ENCODE measurements around the gene FRRS1L.
A peak's percentile ranks its signal among the peaks of the same experiment; 100 is the strongest.
"Not testable (repeated sequence)": the region's sequence is repeated elsewhere in the genome, so short reads cannot be mapped to it uniquely, and the experiment has no call there.

The FRRS1L gene

DNA sequence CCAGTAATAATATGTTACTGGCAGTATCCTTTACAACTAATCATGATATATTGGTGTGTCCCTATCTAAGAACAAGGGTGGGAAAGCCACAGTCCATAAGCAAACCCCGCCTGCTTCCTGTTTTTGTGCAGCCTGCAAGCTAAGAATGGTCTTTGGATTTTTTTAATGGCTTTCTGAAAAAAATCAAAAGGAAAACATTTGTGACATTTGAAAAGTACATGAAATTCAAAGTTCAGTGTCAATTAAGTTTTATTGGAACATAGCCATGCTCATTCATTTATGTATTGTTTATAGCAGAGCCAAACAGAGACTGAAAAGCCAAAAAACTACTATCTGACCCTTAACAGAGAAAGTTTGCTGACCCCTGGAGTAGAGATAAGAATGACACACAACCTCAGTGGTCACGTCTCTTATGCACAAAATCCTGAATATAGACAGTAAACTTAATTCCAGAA lies 34.5 kb downstream of the FRRS1L start:
- DNase-seq (ENCODE audit: low read depth in 2 of 2): no peak

DNA sequence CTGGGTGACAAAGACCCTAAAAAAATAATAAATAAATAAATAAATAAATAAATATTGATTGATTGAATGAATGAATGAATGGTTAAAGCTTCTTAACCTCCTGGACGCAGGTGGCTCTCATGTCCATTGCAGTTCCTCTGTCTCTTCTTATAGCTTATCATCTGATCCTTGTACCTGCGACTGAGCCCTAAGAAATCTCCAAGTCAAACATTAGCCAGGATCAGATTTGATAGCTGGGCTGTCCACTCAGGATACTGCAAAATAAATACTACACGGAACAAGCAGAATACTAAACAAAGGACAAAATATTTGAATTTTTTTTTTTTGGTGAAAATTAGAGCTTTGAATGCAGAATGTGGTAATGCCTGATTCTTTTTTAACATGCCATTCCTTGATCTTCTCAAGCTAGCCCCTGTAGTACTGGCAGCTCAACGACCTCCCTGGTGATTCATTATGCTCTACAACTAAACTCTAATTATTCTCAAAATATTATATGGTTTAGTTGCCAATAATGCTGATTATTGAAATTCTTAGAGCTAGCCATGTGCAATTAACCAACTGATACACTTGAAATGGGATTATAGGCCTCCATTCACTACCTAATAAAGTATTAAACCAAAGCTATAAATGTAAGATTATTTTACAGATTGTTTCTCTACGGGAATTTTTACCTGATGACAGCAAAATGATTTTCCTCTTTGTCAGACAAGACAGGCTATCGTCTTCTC lies 37.4 kb downstream of the FRRS1L start:
- DNase-seq (ENCODE audit: low read depth in 2 of 2): no peak

DNA sequence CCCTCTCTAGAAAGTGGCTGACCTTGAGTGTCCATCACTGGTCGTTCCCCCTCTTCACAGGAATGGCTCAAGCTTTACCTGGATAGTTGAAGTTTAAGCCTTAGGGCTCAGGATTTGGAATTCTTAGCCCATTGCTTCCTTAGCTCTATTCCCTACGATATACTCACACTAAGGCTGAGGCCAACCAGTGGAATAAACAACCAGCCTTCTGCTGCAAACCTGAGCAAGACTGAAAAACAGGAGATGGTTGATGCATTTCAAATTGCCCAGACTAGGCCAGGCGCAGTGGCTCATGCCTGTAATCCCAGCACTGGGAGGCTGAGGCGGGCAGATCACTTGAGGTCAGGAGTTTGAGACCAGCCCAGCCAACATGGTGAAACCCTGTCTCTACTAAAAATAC lies 40.4 kb downstream of the FRRS1L start:
- not testable (repeated sequence) for DNase-seq (ENCODE audit: low read depth in 2 of 2)

DNA sequence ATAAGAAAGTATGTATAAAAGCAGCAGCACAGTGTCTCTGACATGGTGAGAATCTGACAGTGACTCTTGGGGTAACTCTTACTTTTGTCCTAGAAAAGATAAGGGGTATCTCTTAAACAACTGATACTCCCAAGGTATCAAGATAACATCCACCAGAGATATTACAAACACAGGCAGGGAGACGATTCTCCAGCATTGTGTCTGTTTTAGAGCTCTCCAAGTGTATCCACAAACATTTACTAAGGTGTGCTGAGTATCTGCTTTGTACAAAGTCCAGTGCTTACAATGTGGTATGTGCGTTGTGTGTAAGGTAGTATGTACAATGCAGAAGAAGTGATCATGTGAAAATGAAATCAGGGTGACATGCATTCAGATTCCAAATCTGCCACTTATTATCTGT lies 42.9 kb downstream of the FRRS1L start:
- no peak for DNase-seq (ENCODE audit: low read depth in 2 of 2)

DNA sequence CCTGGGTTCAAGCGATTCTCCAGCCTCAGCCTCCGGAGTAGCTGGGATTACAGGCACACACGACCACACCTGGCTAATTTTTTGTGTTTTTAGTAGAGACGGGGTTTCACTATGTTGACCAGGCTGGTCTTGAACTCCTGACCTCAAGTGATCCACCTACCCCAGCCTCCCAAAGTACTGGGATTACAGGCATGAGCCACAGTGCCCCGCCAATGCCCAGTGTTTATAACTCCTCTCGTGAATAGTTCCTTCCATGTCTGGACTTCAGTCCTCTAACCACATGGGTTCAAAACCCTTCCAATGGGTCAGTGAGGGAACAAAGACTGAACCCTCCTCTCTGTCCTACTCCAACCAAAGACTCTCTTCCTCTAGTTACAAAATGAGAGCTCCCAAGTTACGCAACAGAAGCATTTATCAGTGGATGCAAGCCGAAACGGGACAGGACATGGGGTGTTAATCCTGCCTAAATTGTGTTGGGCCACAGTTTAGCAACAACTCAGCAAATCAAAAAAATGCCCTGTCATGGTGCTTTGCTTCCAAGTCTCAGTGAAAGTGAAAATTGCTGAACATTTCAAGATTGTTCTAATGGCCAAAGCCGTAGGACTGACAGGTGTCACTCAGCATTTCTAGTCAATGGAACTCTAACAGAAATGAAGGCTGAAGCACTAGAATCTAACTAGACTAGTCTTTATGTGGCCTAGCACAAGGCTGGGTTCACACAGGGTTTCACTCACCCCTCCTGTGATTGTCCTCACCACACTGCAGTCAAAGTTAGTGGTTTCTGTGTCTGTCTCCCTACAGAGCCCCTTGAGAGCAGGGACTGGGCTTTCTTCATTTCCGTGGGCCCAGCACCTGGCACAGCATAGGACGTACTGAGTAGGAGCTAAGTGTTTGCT lies 44.1 kb downstream of the FRRS1L start:
- no peak for DNase-seq (ENCODE audit: low read depth in 2 of 2)

DNA sequence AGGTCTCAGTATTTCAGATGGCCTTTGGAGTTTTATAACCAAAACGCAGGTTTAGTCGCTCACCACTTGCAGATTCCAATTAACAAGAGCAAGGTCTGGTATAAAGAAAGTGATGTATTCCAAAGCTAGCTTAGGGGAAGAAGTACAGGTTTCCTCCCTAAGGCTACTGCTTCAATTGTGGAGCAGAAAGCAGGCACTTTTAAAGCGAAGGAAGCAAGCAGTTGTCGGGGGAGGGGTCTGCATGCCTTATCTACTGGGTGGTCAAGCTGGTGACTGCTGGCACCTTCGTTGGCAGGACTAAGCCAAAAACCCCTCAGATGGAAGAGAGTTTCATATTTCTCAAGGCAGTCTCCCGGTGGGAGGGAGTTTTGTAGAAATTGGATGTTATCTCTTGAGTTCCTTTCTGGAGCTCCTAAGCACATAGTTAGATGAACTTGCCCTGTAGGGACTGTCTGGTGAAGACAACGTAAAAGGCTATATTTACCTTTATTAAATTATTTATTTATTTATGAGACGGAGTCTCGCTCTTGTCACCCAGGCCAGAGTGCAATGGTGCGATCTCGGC lies 45.7 kb downstream of the FRRS1L start:
- DNase-seq (ENCODE audit: low read depth in 2 of 2): no peak

DNA sequence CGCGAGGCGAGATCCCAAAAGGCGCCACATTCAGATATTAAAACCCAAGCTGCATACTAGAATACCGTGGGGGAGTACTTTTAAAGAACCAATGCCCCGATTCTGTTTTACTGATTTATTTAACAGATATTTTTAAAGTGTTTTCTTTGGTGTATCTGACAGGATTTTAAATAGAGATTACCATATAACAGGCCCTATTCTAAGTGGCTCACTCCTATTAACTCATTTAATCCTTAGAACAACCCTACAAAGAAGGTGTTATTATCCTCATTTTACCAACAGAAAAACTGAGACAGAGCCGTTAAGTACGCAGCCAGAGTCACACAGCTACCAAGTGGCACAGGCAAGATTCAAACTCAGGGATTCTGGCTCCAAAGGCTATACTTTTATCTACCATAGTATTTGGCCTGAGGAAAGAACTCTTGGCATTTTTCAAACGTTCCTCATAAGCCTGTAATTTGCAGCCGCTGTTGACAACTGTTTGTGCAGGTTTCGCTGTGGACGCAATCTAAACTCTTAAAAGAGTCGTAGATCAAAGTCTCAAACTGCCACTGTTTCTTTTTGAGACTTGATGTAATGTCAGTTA lies 46.8 kb downstream of the FRRS1L start:
- DNase-seq (ENCODE audit: low read depth in 2 of 2): no peak

DNA sequence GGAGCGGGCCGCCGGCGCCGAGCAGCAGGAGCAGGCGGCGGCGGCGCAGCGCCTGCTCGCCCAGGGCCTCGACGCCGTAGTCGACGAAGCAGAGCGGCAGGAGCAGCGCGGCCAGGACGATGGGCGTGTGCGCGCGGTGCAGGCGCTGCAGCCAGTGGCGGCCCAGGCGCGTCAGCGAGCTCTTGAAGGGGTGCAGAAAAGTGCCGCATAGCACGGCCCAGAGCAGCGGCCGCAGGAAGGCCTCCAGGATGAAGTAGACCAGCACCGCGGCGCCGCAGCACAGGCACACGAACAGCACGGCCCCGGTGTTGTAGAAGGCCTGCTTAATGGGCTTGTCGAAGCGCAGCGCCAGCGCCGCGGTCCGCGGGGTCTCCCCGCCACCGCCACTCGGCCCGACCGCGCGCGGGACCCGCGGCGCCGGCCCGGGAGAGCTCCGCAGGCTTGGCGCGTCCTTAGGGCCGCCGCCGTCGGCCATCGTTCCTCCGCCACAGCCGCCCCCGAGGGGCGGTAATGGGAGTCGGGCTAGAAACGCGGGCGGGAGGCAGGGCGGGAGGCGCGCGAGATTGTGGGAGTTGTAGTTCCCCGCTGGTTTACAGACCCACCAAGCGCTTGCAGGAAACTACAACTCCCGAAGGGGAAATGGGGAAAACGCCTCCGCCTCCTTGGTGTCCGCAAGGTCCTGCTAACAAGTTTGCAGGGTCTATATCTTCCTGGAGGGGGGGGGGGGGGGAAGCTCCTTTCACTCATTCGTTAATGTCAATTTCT lies 47.4 kb downstream of the FRRS1L start, which contains the start of gene TMEM245:
TMEM245 (minus strand) TSS at position 509 of the 765 bp plus-strand sequence; CDS start at position 475, 34 bp downstream.
- DNase-seq (ENCODE audit: low read depth in 2 of 2): peak; percentile 70 to 85

DNA sequence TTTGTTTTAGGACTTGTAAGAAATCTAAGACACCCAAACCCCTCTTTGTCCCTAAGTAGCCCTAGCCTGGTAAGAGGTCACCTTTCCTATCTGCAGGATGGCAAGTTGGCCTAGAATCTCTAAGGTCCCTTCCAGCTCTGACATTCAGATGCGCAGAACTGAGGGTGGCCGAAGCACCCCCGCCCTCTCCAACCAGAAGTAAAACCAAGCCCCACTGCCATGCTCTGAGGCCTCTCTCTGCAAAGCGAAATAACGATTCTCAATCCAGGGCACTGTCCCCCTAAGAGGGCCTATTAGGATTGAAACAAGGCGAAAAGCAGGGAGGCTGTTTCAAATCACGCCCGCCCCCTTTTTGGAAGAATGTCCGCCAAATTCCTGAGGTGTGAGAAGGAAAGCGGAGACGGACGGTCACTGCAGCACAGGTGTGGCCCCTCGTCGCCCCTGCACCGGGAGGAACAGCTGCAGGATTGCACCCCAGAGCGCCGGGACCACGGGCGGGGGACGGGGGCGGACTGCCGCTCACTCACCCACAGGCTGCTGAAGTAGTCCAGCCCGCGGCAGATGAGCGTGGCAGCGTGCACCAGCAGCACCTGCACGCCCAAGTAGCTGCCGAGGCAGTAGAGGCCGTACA lies 48.1 kb downstream of the FRRS1L start:
- DNase-seq (ENCODE audit: low read depth in 2 of 2): no peak

DNA sequence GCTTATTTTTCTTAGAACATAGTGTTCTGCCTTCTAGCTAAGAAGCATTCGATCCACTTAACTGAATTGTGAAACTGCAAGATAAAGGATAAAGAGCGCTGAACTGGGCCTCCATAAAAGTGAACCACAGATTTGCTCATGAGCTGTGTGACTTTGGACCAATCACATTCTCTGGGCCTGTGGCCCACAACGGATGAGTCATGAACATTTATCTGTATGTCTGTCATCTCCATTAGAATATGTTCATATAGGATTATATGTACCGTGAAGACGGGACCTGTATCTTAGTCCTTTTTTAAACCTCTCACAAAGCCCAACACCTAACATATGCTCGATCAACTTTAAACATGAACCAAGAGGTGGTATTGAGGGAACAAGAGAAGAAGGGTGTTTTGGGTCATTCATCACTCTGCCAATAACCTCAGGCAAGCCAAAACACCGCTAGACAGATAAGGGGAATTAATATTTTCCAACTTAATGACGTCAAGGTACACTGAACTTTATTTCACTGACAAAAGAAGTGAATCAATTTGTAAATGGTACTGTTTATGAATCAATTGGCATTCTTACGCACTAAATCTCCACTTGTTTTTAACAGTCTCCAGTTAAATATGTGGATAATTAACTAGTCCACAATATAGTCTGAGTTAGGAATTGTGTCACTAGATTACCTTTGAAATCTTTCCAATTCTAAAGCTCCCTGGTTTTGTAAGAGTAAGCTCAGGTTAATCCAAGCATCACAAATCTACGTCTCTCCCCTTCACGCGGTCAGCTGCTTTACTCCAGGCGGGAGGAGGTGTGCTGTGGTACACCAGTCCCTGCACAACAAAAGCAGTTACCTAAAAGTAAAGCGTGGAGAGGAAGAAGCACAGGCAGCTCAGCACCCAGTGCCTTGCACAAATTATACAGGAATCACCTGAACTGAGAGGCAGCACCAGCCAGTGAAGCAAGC lies 48.9 kb downstream of the FRRS1L start:
- DNase-seq (ENCODE audit: low read depth in 2 of 2): peak in 1 of 2 donors; percentile 6

DNA sequence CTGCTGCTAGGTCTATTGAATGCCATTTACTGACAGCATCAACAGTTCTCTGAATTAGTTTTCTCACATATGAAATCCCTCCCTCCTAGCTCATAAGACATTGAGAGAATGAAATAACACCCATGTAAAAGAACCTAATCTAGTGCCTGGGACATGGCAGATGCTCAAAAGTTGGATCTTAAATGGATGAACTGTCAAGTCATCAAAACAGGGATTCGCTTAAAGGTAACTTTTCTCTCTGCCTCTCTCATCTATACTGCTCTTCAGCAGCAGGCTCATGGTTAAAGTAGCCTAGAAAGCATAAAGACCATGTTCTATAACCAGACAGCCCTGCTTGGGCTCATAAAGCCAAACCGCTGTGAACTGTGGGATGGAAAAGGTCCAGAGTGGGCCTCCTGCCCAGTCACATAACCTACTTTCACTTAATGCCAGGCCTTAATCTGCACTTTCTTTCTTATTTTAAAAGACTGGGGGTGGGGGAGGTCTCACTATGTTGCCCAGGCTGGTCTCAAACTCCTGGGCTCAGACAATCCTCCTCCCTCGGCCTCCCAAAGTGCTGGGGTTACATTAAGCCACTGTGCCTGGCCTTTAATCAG lies 51.0 kb downstream of the FRRS1L start:
- no peak for DNase-seq (ENCODE audit: low read depth in 2 of 2)

DNA sequence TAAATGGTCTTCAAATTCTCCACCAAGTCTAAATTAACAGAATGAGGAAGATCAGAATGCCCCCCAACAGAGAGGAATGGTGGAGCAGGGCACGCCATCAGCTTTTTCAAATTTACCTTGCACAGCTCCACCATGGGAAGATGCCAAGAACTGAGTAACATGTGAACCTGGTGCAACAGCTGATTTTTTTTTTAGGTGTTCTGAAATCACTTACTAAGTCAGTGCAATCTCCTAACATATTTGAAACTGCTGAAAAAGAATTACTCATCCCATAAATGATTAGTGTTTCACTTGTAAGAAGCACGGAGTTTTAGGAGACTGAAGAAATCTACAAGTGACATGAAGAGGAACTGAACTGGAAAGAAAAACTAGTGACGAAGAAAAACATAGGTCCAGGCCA lies 52.4 kb downstream of the FRRS1L start:
- DNase-seq (ENCODE audit: low read depth in 2 of 2): no peak

DNA sequence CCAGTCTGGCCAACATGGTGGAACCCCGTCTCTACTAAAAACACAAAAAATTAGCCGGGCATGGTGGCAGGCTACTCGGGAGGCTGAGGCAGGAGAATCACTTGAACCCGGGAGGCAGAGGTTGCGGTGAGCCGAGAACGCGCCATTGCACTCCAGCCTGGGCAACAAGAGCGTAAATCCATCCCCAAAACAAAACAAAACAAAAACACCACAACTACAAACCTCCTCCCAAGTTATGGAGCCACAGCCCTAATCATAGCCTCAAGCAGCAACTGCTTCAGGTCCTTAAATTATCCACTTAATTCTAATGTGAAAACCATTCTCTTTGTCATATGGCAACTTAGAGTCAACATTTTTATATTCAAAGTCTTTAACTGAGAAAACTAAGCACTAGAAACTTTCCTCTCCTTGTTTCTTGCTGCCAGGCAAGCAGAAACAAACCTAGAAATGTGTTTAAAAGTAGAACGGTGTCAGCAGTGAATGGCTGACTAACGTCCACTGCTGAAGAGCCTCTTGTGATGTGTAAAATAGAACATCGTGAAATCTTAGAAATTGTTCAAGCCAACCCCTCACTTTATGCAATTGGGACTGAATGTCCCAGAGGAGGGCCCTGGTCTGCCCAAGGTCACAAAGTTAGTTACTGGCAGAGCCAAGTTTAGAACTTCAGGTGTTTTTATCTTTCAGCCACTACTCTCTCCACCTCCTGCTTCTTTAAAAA lies 53.0 kb downstream of the FRRS1L start:
- no peak for DNase-seq (ENCODE audit: low read depth in 2 of 2)

DNA sequence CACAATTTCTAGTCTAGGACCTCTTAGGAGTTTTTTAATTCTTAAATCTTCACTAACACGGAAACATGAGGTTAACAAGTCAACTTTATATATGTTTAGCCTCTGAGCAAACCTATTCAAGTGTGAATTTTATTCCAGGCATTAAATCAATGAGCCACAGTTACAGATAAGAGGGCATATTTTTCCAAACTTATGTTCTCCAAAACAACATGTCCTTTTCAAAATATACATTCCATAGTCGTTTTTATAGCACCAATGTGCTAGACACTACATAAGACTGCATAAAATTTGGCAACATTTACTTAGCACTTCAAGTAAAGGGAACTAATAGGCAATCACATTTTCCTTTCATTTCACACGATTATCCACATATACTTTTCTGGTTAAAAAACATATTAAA lies 53.8 kb downstream of the FRRS1L start:
- DNase-seq (ENCODE audit: low read depth in 2 of 2): no peak

DNA sequence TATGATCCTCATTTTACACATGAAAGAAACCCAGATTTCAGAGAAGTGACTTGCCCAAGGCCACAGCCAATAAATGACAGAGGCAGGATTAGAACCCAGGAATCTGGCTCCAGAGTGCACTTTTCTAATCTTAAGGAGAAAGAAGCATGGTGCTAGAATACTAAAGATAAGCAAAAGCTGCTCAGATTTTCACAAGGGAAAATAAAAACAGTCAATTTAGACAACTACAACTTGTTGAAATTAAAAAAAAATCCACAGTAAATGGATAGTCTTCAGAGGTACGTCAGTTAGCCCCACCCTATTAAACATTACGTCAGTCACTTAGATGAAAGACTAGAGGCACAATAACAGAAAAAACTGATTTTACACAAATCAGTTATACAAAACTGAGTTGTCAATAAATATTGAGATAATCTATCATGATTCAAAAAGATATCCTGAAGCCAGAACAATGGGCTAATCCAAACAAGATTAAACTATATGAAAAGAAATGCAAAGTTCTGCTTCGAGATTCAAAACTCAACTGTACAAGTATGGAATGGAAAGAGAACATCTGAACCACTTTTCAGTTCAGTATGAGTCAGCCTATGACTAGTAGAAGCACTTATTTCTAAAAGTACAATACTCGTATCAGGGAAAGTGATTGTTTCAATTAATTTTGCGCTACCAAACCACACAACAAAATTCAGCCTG lies 56.6 kb downstream of the FRRS1L start:
- no peak for DNase-seq (ENCODE audit: low read depth in 2 of 2)

DNA sequence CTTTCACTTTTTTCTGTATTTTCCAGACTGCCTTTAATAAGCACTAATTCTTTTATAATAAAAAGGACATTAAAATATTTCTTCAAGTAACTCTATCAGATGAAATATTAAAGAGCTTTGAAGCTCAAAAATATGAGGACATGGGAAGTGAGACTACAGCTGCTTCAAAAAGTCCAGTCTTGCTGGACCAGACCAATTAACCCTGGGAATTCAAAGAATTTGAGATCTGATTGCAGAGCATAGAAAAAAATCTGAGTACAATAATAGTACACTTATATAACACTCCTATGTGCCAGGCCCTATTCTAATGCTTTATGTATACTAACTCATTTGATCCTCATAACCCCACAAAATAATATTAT lies 57.1 kb downstream of the FRRS1L start:
- no peak for DNase-seq (ENCODE audit: low read depth in 2 of 2)

DNA sequence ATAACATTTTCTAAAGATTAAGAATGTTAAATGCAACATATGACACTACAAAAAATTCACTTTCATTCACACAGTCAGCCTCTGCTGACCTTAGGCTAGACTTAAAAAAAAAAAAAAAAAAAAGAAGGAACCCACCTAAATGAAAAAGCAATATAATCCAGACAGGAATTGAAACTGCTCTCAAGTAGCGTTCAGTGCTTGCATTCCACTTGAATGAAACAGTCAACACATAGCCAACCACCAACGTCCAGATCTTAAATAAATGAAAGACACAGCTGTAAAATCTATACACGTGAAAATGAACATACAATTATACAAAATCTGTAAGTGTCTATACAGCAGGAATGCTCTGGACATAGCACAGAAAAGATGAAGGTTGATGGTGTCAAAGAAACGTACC lies 58.7 kb downstream of the FRRS1L start:
- no peak for DNase-seq (ENCODE audit: low read depth in 2 of 2)
